WI38 (cell line): ENCODE results near the gene GRM4.

Source experiments
- H3K4me3 ChIP-seq: 2 replicates; pipeline ENCODE4 v1.5.1; 2011; ENCODE audit warnings: low read depth, mild to moderate bottlenecking, control low read depth, low read length
- TF ChIP-seq, protein P1 (sequence below): IDR thresholded peaks from 2 replicates; pipeline ENCODE4 v1.5.1; 2012; ENCODE audit warnings: low read depth, mild to moderate bottlenecking, control low read depth, low read length

GRM4 gene

DNA sequence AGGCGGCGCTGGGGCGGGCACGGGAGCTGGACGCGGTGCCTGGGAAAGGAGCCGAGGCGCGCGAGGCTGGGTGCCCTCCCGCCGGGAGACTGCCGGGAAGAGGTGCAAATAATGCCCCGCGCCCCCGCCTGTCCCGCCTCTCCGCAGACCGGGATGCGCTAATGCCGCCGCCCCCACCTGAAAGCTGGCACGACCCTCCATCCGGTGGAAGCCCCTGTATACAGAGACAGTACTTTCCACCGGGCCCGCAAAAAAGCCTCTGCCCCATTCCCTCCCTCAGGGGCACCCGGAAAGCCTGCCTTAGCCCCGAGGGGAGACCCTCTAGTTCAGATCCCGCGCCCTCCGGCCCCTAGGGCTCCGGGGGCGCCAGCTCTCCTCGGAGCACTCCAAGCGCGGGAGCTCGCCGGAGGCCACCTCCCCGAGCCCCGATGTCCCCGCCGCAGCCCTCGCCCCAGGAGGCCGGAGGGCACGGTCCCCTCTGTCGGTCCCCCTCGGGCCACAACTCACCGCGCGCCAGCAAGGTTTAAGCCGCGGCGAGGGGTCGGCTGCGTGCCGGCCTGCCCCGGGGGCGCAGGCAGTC lies 1.2 kb downstream of the GRM4 start:
- TF ChIP-seq, protein P1, sequence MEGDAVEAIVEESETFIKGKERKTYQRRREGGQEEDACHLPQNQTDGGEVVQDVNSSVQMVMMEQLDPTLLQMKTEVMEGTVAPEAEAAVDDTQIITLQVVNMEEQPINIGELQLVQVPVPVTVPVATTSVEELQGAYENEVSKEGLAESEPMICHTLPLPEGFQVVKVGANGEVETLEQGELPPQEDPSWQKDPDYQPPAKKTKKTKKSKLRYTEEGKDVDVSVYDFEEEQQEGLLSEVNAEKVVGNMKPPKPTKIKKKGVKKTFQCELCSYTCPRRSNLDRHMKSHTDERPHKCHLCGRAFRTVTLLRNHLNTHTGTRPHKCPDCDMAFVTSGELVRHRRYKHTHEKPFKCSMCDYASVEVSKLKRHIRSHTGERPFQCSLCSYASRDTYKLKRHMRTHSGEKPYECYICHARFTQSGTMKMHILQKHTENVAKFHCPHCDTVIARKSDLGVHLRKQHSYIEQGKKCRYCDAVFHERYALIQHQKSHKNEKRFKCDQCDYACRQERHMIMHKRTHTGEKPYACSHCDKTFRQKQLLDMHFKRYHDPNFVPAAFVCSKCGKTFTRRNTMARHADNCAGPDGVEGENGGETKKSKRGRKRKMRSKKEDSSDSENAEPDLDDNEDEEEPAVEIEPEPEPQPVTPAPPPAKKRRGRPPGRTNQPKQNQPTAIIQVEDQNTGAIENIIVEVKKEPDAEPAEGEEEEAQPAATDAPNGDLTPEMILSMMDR, result no peak
- H3K4me3 ChIP-seq, result no peak overlapping the region

DNA sequence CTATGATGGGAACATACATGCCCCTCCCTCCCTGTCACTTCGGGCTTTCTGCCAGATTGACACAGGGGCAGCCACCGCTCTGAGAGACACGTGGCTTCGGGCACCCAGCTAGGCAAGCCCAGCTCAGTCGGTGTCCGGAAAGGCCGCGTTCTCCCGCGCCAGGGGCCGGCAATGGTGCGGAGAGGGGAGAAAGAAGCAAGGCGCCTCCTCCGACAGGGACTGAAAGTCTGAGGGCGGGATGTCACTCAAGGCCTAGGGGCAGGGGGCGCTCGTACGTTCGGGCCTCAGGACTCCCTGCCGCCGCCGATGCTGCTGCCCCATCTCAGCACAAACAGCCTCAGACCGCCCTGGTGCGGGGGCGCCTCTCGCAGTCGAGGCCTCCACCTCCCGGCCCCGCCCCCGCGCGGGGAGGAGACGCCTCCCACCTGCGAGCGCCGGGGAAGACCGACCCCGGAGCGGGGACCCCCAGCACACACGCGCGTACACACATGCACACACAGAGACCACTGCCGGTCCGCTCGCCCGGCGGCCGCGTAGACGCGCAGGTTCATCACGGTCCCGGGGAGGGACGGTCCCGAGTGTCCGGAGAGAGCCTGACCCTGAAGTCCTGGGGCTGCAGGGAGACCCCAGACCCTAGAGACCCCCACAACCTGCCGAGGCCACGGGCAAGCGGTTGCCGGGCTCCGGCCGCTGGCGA lies 1.9 kb downstream of the GRM4 start:
- H3K4me3 ChIP-seq, result no peak overlapping the region
- TF ChIP-seq, protein P1, result no peak

DNA sequence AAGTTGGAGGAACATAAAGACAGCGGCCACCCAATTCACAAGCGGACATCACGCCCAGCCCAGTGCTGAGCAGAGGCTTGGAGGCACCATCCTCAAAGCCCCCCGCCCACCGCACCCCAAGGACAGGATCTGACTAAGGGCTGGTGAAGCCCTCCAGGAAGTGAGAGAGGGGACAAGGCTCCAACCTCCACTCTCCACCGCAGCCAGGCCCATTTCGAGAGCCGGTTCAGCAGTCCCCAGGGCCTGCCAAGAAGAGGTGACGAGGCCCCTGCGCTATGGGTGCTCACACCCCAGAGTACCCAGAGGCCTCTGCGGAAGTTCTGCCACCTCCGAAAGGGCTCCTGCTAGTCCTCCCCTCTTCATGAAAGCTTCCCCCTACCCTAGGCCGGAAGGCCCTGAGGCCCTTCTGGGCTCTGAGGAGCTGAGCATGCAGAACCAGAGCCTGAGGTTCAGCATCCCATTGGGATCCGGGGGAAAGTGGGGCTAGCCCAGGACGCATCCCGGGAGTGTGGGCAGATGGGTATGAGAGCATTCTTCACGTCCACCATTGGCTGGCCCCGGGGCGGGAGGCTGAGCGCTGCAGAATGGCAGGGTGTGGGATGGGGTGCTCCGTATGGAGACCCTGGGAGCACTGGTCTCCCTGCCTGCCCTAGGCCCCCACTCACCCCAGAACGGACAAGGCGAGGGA lies 2.5 kb downstream of the GRM4 start:
- no peak overlapping the region for H3K4me3 ChIP-seq

DNA sequence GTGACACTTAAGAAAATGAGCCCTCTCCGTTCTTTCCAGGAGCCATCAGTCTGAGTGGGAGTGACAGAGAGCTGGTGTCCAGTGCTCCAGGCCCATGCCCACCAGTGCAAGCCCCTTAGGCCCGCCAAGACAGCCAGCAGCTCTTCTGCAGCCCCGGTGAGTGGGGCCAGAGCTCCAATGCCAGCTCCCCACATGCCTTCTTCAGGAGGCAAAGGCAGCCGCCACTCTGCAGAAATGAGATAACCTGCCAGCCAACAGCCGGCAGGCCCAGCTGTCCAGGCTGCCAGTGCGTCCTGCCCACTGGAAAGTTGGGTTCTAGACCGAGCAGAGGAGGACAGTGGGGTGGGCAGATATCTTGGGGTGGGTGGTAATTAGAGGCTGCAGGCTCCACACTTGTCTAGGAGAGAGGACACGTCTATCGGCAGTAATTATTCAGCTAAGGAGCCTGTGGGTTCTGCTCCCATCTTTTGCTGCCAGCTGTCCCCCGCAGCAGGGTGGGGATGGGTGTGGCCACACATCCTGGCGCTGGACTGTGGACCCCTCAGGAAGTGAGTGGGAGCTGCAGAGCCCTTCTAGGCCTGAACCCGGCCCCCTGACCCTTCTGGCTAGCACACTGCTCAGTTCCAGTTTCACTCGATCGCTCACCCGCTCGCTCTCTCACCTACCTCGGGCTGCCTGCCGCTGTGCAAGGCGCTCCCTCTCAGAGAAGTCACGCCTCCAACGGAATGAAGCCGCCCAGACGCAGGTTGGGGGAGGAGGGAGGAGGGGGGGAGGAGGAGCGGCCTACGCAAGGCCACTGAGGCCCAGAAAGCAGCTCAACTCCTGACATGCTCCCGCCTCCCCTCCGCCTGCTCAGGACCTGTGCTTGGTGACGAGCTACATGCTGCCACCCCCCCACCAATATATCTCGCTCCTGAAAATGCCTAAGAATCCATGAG lies 3.6 kb downstream of the GRM4 start:
- H3K4me3 ChIP-seq, result no peak overlapping the region
- TF ChIP-seq, protein P1, result no peak

More for the DNA sequence above, 2.5 kb downstream of the GRM4 start:
- TF ChIP-seq, protein P1, result no peak

DNA sequence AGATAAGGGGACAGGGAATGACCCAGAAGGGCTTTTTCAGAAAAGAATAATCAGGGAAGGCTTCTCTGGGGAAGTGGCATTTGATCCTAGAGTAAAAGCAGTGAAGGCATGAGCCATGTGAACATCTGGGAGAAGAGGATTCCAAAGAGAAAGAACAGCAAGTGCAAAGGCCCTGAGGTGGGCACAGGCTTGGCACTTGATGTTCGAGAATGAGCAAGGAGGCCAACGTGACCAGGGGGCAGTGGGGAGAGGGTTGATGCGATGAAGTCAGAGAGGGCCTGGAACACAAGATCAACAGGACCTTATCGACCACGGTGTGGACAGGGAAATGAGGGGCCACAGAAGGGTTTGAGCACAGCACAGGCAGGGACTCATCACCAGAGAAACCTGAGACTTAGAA lies 5.8 kb downstream of the GRM4 start:
- TF ChIP-seq, protein P1, result no peak
- no peak overlapping the region for H3K4me3 ChIP-seq

DNA sequence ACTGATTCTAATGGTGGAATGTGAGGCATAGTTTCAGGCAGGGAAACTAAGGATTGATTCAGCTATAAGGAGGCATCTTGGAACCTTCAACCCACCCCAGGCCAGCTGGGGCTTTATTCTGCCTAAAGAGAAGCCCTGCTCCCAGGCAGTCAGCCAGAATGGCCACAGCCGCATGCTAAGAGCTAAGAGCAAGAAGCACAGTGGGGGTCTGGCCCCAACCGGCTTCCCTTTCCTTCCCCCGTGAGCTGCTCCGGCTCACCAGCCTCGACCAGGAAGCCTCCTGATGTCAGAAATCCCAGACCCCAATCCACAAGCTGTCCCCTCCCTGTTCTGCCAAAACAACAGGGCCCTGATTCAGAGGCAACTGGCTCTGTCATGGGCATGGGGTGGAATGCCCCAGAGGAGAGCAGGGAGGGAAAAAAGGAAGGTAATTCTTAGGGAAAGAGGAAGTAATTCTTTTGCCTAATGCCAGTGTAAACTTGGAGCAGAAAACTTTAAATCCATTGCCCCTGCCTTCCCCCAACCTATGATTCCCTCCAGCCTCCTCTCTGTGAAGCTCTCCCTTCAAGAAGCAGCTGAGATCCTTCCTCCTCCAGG lies 6.9 kb downstream of the GRM4 start:
- no peak overlapping the region for H3K4me3 ChIP-seq
- TF ChIP-seq, protein P1, result no peak
